ENCODE measurements around the gene FBXL16. TPM values are rescaled to one million over a fixed set of nuclear protein-coding genes. Genes with fewer than 3 reads are reported as not detected.

Gene FBXL16
- total and polyA plus RNA-seq, 9 of the 15 experiments (the other 6 are each of a cell fraction or from before 2014, with no cell fraction given) = 0.21 to 8.2 (median 1.7) TPM

- TF ChIP-seq, protein P1, sequence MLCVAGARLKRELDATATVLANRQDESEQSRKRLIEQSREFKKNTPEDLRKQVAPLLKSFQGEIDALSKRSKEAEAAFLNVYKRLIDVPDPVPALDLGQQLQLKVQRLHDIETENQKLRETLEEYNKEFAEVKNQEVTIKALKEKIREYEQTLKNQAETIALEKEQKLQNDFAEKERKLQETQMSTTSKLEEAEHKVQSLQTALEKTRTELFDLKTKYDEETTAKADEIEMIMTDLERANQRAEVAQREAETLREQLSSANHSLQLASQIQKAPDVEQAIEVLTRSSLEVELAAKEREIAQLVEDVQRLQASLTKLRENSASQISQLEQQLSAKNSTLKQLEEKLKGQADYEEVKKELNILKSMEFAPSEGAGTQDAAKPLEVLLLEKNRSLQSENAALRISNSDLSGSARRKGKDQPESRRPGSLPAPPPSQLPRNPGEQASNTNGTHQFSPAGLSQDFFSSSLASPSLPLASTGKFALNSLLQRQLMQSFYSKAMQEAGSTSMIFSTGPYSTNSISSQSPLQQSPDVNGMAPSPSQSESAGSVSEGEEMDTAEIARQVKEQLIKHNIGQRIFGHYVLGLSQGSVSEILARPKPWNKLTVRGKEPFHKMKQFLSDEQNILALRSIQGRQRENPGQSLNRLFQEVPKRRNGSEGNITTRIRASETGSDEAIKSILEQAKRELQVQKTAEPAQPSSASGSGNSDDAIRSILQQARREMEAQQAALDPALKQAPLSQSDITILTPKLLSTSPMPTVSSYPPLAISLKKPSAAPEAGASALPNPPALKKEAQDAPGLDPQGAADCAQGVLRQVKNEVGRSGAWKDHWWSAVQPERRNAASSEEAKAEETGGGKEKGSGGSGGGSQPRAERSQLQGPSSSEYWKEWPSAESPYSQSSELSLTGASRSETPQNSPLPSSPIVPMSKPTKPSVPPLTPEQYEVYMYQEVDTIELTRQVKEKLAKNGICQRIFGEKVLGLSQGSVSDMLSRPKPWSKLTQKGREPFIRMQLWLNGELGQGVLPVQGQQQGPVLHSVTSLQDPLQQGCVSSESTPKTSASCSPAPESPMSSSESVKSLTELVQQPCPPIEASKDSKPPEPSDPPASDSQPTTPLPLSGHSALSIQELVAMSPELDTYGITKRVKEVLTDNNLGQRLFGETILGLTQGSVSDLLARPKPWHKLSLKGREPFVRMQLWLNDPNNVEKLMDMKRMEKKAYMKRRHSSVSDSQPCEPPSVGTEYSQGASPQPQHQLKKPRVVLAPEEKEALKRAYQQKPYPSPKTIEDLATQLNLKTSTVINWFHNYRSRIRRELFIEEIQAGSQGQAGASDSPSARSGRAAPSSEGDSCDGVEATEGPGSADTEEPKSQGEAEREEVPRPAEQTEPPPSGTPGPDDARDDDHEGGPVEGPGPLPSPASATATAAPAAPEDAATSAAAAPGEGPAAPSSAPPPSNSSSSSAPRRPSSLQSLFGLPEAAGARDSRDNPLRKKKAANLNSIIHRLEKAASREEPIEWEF (CRISPR knock-in tag; IDR thresholded peaks at IDR 0.05) = no peak
- TF ChIP-seq HSF4 (CRISPR knock-in tag; IDR thresholded peaks at IDR 0.05; ENCODE audit: borderline replicate concordance) = no peak
- no peak for TF ChIP-seq ZNF143 (CRISPR knock-in tag; IDR thresholded peaks at IDR 0.05)
- TF ChIP-seq SIN3B (IDR thresholded peaks at IDR 0.05; ENCODE audit: low read depth) = peak; percentile 86
- TF ChIP-seq, protein P2, sequence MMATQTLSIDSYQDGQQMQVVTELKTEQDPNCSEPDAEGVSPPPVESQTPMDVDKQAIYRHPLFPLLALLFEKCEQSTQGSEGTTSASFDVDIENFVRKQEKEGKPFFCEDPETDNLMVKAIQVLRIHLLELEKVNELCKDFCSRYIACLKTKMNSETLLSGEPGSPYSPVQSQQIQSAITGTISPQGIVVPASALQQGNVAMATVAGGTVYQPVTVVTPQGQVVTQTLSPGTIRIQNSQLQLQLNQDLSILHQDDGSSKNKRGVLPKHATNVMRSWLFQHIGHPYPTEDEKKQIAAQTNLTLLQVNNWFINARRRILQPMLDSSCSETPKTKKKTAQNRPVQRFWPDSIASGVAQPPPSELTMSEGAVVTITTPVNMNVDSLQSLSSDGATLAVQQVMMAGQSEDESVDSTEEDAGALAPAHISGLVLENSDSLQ (IDR thresholded peaks at IDR 0.05) = no peak
- TF ChIP-seq PREB (CRISPR knock-in tag; IDR thresholded peaks at IDR 0.05) = peak; percentile 86; the same call in 1 of the 2 replicates
- TF ChIP-seq DEAF1 (CRISPR knock-in tag; IDR thresholded peaks at IDR 0.05) = no peak; the same call in 1 of the 2 replicates
- TF ChIP-seq, protein P3, sequence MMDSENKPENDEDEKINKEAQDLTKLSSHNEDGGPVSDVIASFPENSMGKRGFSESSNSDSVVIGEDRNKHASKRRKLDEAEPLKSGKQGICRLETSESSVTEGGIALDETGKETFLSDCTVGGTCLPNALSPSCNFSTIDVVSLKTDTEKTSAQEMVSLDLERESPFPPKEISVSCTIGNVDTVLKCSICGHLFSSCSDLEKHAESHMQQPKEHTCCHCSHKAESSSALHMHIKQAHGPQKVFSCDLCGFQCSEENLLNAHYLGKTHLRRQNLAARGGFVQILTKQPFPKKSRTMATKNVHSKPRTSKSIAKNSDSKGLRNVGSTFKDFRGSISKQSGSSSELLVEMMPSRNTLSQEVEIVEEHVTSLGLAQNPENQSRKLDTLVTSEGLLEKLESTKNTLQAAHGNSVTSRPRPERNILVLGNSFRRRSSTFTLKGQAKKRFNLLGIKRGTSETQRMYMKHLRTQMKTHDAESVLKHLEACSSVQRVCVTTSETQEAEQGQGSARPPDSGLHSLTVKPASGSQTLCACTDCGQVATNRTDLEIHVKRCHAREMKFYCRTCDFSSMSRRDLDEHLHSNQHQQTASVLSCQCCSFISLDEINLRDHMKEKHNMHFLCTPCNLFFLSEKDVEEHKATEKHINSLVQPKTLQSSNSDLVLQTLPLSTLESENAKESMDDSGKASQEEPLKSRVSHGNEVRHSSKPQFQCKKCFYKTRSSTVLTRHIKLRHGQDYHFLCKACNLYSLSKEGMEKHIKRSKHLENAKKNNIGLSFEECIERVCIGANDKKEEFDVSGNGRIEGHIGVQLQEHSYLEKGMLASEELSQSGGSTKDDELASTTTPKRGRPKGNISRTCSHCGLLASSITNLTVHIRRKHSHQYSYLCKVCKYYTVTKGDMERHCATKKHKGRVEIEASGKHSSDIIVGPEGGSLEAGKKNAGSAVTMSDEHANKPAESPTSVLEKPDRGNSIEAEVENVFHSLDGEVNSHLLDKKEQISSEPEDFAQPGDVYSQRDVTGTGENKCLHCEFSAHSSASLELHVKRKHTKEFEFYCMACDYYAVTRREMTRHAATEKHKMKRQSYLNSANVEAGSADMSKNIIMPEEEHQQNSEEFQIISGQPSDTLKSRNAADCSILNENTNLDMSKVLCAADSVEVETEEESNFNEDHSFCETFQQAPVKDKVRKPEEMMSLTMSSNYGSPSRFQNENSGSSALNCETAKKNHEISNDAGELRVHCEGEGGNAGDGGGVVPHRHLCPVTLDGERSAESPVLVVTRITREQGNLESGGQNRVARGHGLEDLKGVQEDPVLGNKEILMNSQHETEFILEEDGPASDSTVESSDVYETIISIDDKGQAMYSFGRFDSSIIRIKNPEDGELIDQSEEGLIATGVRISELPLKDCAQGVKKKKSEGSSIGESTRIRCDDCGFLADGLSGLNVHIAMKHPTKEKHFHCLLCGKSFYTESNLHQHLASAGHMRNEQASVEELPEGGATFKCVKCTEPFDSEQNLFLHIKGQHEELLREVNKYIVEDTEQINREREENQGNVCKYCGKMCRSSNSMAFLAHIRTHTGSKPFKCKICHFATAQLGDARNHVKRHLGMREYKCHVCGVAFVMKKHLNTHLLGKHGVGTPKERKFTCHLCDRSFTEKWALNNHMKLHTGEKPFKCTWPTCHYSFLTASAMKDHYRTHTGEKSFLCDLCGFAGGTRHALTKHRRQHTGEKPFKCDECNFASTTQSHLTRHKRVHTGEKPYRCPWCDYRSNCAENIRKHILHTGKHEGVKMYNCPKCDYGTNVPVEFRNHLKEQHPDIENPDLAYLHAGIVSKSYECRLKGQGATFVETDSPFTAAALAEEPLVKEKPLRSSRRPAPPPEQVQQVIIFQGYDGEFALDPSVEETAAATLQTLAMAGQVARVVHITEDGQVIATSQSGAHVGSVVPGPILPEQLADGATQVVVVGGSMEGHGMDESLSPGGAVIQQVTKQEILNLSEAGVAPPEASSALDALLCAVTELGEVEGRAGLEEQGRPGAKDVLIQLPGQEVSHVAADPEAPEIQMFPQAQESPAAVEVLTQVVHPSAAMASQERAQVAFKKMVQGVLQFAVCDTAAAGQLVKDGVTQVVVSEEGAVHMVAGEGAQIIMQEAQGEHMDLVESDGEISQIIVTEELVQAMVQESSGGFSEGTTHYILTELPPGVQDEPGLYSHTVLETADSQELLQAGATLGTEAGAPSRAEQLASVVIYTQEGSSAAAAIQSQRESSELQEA (IDR thresholded peaks at IDR 0.05; ENCODE audit: low read depth) = no peak
These were observed 37.7 kb downstream of the FBXL16 start, which contains the start of gene RHOT2 (continued) for GRCh38 chr16:667780-668518.

All from K562 (cell line).